Measurements from ENCODE around the gene NECTIN4. TPM values are rescaled to one million over a fixed set of nuclear protein-coding genes. Genes with fewer than 3 reads are reported as not detected.
A peak's percentile ranks its signal among the peaks of the same experiment; 100 is the strongest.

The NECTIN4 gene
- total and polyA plus RNA-seq, 10 of the 15 experiments (the other 5 are each of a cell fraction or from before 2014, with no cell fraction given), result 2.8 to 8.7 (median 3.7) TPM

- CTCF ChIA-PET, result interaction anchor here (0.7 to 2.8 kb wide), 16 partner anchors 16 to 144 kb away, joined by 3 to 14 read pairs (median 4); partner anchors contain the start of genes ARHGAP30, NIT1, PFDN2 and PPOX
Measured at GRCh38 chr1:161133220-161133740, 43.9 kb upstream of the NECTIN4 start.

More at GRCh38 chr1:161133220-161133740, 43.9 kb upstream of the NECTIN4 start:
- no peak for TF ChIP-seq KAT2A (conservative IDR thresholded peaks at IDR 0.05; ENCODE audit: control insufficient read depth, low read depth, low read length)
- TF ChIP-seq BMI1 (IDR thresholded peaks at IDR 0.05; ENCODE audit: borderline replicate concordance), result 0 out of 2 replicates have a peak, but pooled peaks have one; percentile 5
- TF ChIP-seq ASH2L (IDR thresholded peaks at IDR 0.05; ENCODE audit: borderline replicate concordance, low read depth), result 0 out of 2 replicates have a peak, but pooled peaks have one; percentile 11
- TF ChIP-seq ZBTB40 (IDR thresholded peaks at IDR 0.05; ENCODE audit: borderline replicate concordance), result 0 out of 2 replicates have a peak, but pooled peaks have one; percentile 6
- 0 out of 2 replicates have a peak, but pooled peaks have one; percentile 1 for TF ChIP-seq WRNIP1 (IDR thresholded peaks at IDR 0.05; ENCODE audit: borderline replicate concordance, low read depth, low read length)
- TF ChIP-seq DPF2 (IDR thresholded peaks at IDR 0.05), result no peak
- TF ChIP-seq ZNF24 (IDR thresholded peaks at IDR 0.05), result peak; percentile 68; the same call in 1 of the 2 replicates
- Histone ChIP-seq H3K79me2 (ENCODE audit: control insufficient read depth, insufficient read depth, low read length) (peaks cover 47% of the 10 kb centered on the region), H3K9me3 (replicated peaks; ENCODE audit: control insufficient read depth, insufficient read depth, low read length) (no peaks in the 10 kb centered on the region), H2AFZ (ENCODE audit: control insufficient read depth, low read depth, low read length) (peak overlapping the region; percentile 92), H3K4me2 (ENCODE audit: control insufficient read depth, insufficient read depth) (peak overlapping the region; percentile 88), H3K9ac (ENCODE audit: control insufficient read depth, insufficient read depth, low read length) (peak overlapping the region; percentile 94), H3K27ac (ENCODE audit: control insufficient read depth, insufficient read depth) (peak overlapping the region; percentile 79), H3K27me3 (replicated peaks in 1 of 2; ENCODE audit: control insufficient read depth in 2 of 2, insufficient read depth in 2 of 2, low read length in 1 of 2) (no peaks in the 10 kb centered on the region), H3K4me3 (peak overlapping the region; percentile 93), H3K4me1 (ENCODE audit: control insufficient read depth, insufficient read depth, low read length) (peaks cover 3% of the 10 kb centered on the region), H3K36me3 (ENCODE audit: control insufficient read depth in 2 of 2, insufficient read depth in 2 of 2, low read length in 1 of 2) (peaks cover 0 to 12% of the 10 kb centered on the region in 2 experiments; a peak in 2 of 4 replicates), H4K20me1 (ENCODE audit: control insufficient read depth, insufficient read depth) (no peaks in the 10 kb centered on the region; the same call in 1 of the 2 replicates)
- SMC1A ChIA-PET (ENCODE audit: uncharacterized antibody, unreplicated experiment), result interaction anchor here (0.7 to 4.3 kb wide), 19 partner anchors 12 to 298 kb away, joined by 3 to 19 read pairs (median 4); partner anchors contain the start of genes ARHGAP30, NIT1, PFDN2 and UFC1
- in situ Hi-C loops (cut with MboI), result no loop called here
- DNase-seq (ENCODE audit: low read depth, low spot score) (no peak), ATAC-seq (peak; percentile 12), FAIRE-seq (no peak)
- TSS peak; percentile 85 for BruUV-seq (replicated peaks)
- 6% methylated on average over 11 of the region's 11 CpGs for WGBS (ENCODE audit: insufficient coverage, insufficient replicate concordance, low lambda C conversion rate, missing lambda C conversion rate)
- POLR2A ChIA-PET, result interaction anchor here (1.0 to 3.7 kb wide), 13 partner anchors 15 to 94 kb away, joined by 3 to 24 read pairs (median 5); partner anchors contain the start of genes ARHGAP30, NIT1, PFDN2 and PPOX
- intact Hi-C loops (cut with micrococcal nuclease; ENCODE audit: unreplicated experiment), result loop anchor here (2.0 kb wide), 1 partner anchor 62 kb away; no protein-coding TSS in a partner anchor
- RAD21 ChIA-PET (ENCODE audit: unreplicated experiment), result interaction anchor here (1.0 to 2.7 kb wide), 11 partner anchors 14 to 136 kb away, joined by 3 to 11 read pairs (median 5); partner anchors contain the start of genes ARHGAP30, NIT1, PFDN2 and PPOX

All from GM12878 (cell line).